T-cell (primary cell): Measurements from ENCODE around the gene ETS1. TPM values are rescaled to one million over a fixed set of nuclear protein-coding genes. Genes with fewer than 3 reads are reported as not detected.

Experiments
- ATAC-seq, 4 experiments: fragments of 200-7000 bp in 3 of 4; fragments of 150-1000 bp in 1 of 4; cut with Tn5 transposase; replicated peaks in 1 of 4; 1 replicate in 3 of 4; 2 replicates in 1 of 4; pipeline ENCODE4 v1.10.0; 2021; ENCODE audit warnings: moderate library complexity in 3 of 4, mild to moderate bottlenecking in 2 of 4, moderate number of reproducible peaks in 1 of 4
- CTCF ChIA-PET, 2 donors: fragments of 300-600 bp; sonication (Branson Sonifier 250); formaldehyde crosslinking; loops; one replicate each; lab custom pipeline; 2022; ENCODE audit warnings: antibody characterized with exemption in 2 of 2; lab: Charles Lee
- POLR2A ChIA-PET, 2 donors: fragments of 300-600 bp; sonication (Branson Sonifier 250); formaldehyde crosslinking; loops; one replicate each; lab custom pipeline; 2022; ENCODE audit warnings: antibody characterized with exemption in 2 of 2; lab: Charles Lee
- DNase-seq, 35 experiments: peaks; one replicate each; pipeline versions ENCODE4 v3.0.0 to v3.0.0-alpha.2; 2013 to 2023
- H3K27ac ChIP-seq: one replicate; pipeline ENCODE4 v1.5.1; 2013; ENCODE audit warnings: low read length
- H3K27me3 ChIP-seq, 2 experiments: replicated peaks in 1 of 2; 1 replicate in 1 of 2; 2 replicates in 1 of 2; pipeline versions ENCODE4 v1.6.1 to v1.7.0; 2013; ENCODE audit warnings: low read length in 1 of 2, mixed read lengths in 1 of 2; ENCODE audit not compliant: control insufficient read depth in 2 of 2, insufficient read depth in 2 of 2; ENCODE audit errors: extremely low read depth in 1 of 2
- H3K36me3 ChIP-seq, 2 donors: 1 replicate in 1 of 2; 2 replicates in 1 of 2; pipeline versions ENCODE4 v1.6.1 to v1.7.0; 2013; ENCODE audit warnings: low read length in 1 of 2; ENCODE audit not compliant: control insufficient read depth in 2 of 2, insufficient read depth in 1 of 2; ENCODE audit errors: extremely low read depth in 1 of 2
- H3K4me1 ChIP-seq, 2 experiments: 1 replicate in 1 of 2; 2 replicates in 1 of 2; pipeline versions ENCODE4 v1.6.1 to v1.7.0; 2013; ENCODE audit warnings: low read length in 2 of 2, mixed read lengths in 1 of 2; ENCODE audit not compliant: insufficient read depth in 2 of 2, control insufficient read depth in 1 of 2; ENCODE audit errors: extremely low read depth in 1 of 2
- H3K4me3 ChIP-seq, 2 donors: 1 replicate in 1 of 2; 2 replicates in 1 of 2; pipeline versions ENCODE4 v1.5.1 to v1.7.0; 2013; ENCODE audit warnings: mild to moderate bottlenecking in 2 of 2, low read length in 1 of 2, moderate library complexity in 1 of 2; ENCODE audit not compliant: control insufficient read depth in 1 of 2; ENCODE audit errors: extremely low read depth in 1 of 2
- H3K9me3 ChIP-seq: 2 replicates; pipeline ENCODE4 v1.7.0; 2013
- H3K27ac Mint-ChIP-seq, 2 donors: one replicate each; pipeline ENCODE4 v1.8.0; 2020 to 2021; ENCODE audit warnings: mild to moderate bottlenecking in 2 of 2, mixed read lengths in 2 of 2
- H3K27me3 Mint-ChIP-seq, 2 donors: one replicate each; pipeline ENCODE4 v1.8.0; 2021 to 2022; ENCODE audit warnings: mixed read lengths in 2 of 2
- H3K36me3 Mint-ChIP-seq: one replicate; pipeline ENCODE4 v1.8.0; 2021; ENCODE audit warnings: mixed read lengths
- H3K4me1 Mint-ChIP-seq, 3 donors: one replicate each; pipeline ENCODE4 v1.8.0; 2020 to 2022; ENCODE audit warnings: mixed read lengths in 3 of 3, mild to moderate bottlenecking in 1 of 3
- H3K4me3 Mint-ChIP-seq, 3 donors: one replicate each; pipeline ENCODE4 v1.8.0; 2020 to 2022; ENCODE audit warnings: mild to moderate bottlenecking in 3 of 3, mixed read lengths in 3 of 3, moderate library complexity in 3 of 3
- H3K9me3 Mint-ChIP-seq, 3 donors: one replicate each; pipeline ENCODE4 v1.8.0; 2020 to 2022; ENCODE audit warnings: mixed read lengths in 3 of 3
- WGBS: methylation state at CpG from one replicate; pipeline ENCODE4 v1.1.5; 2013; ENCODE audit warnings: missing lambda C conversion rate; ENCODE audit not compliant: insufficient coverage; 5-methylcytosine and 5-hydroxymethylcytosine counted together
- total RNA-seq, 35 experiments: library from RNA in 6 of 35; stranded (reverse) in 6 of 35; fragments of 120-200 nt in 1 of 35; gene quantifications; one replicate each; pipeline versions ENCODE4 v1.2.1 to v1.2.4 and lab custom pipeline; 2013 to 2026

Gene ETS1
- total RNA-seq, 5 donors from 2014 or later (not counting 1 experiment from before 2014, with no cell fraction given) = 773 to 1,065 (median 854) TPM

GRCh38 chr11:128551058-128551457 lies 36.3 kb downstream of the ETS1 start:
- Mint-ChIP-seq H3K27me3 (no peaks in the 10 kb centered on the region), H3K4me1 (peaks cover 79 to 82% (median 81%) of the 10 kb centered on the region in 3 donors), H3K36me3 (no peaks in the 10 kb centered on the region), H3K9me3 (no peaks in the 10 kb centered on the region), H3K27ac (peak overlapping the region; percentile 80 to 98), H3K4me3 (peak overlapping the region in 2 of 3 donors; percentile 4 to 89)
- WGBS = 33% methylated on average over 1 of the region's 4 CpGs
- Histone ChIP-seq H3K27me3 (no peaks in the 10 kb centered on the region), H3K36me3 (no peaks in the 10 kb centered on the region), H3K4me1 (peaks cover 40 to 67% of the 10 kb centered on the region in 2 experiments), H3K27ac (peak overlapping the region; percentile 82), H3K4me3 (no peak overlapping the region), H3K9me3 (no peaks in the 10 kb centered on the region)
- CTCF ChIA-PET = interaction anchor here in 1 of 2 donors (0.9 kb wide), 1 partner anchor 153 kb away, joined by 5 read pairs; no protein-coding TSS in a partner anchor
- POLR2A ChIA-PET = interaction anchor here in 1 of 2 donors (0.5 kb wide), 1 partner anchor 25 kb away, joined by 3 read pairs; no protein-coding TSS in a partner anchor
- ATAC-seq (peak; percentile 55 to 69 (median 64)), DNase-seq (peak in 2 of 35 experiments; percentile 18 to 46)

GRCh38 chr11:128550261-128550821 lies 37.0 kb downstream of the ETS1 start:
- H3K9me3 ChIP-seq = no peaks in the 10 kb centered on the region
- H3K4me3 ChIP-seq = no peak overlapping the region
- WGBS = 100% methylated on average over 2 of the region's 4 CpGs
- peaks cover 43 to 67% of the 10 kb centered on the region in 2 experiments for H3K4me1 ChIP-seq
- Mint-ChIP-seq H3K4me1 (peaks cover 87 to 89% (median 88%) of the 10 kb centered on the region in 3 donors), H3K36me3 (no peaks in the 10 kb centered on the region), H3K4me3 (peak overlapping the region; percentile 63 to 89 (median 67)), H3K27ac (peak overlapping the region; percentile 80 to 98), H3K27me3 (no peaks in the 10 kb centered on the region), H3K9me3 (no peaks in the 10 kb centered on the region)
- no peaks in the 10 kb centered on the region for H3K36me3 ChIP-seq
- CTCF ChIA-PET = interaction anchor here (0.8 to 1.2 kb wide), 4 partner anchors 25 to 154 kb away, joined by 3 to 5 read pairs (median 4); no protein-coding TSS in a partner anchor
- ATAC-seq (no peak), DNase-seq (peak in 1 of 35 experiments; percentile 15)
- no peaks in the 10 kb centered on the region for H3K27me3 ChIP-seq
- POLR2A ChIA-PET = interaction anchor here (0.5 to 0.9 kb wide), 2 partner anchors 12 to 261 kb away, joined by 3 to 5 read pairs; no protein-coding TSS in a partner anchor
- peak overlapping the region; percentile 82 for H3K27ac ChIP-seq

GRCh38 chr11:128549256-128549944 lies 38.0 kb downstream of the ETS1 start:
- Mint-ChIP-seq H3K27ac (peak overlapping the region; percentile 96 to 98), H3K9me3 (no peaks in the 10 kb centered on the region), H3K4me1 (peaks cover 95 to 96% (median 96%) of the 10 kb centered on the region in 3 donors), H3K4me3 (peak overlapping the region; percentile 63 to 89 (median 82)), H3K36me3 (no peaks in the 10 kb centered on the region), H3K27me3 (no peaks in the 10 kb centered on the region)
- peak overlapping the region; percentile 82 for H3K27ac ChIP-seq
- peaks cover 51 to 72% of the 10 kb centered on the region in 2 experiments for H3K4me1 ChIP-seq
- ChIA-PET CTCF (interaction anchor here (1.0 to 1.2 kb wide), 2 partner anchors 24 to 28 kb away, joined by 3 to 4 read pairs; no protein-coding TSS in a partner anchor), POLR2A (interaction anchor here (0.6 to 0.9 kb wide), 2 partner anchors 11 to 132 kb away, joined by 3 to 5 read pairs; no protein-coding TSS in a partner anchor)
- DNase-seq (no peak), ATAC-seq (no peak)
- peak overlapping the region in 1 of 2 donors; percentile 17 for H3K4me3 ChIP-seq
- H3K27me3 ChIP-seq = no peaks in the 10 kb centered on the region
- no peaks in the 10 kb centered on the region for H3K9me3 ChIP-seq
- 88% methylated on average over 24 of the region's 37 CpGs for WGBS
- H3K36me3 ChIP-seq = no peaks in the 10 kb centered on the region

- CTCF ChIA-PET = interaction anchor here (0.8 to 1.7 kb wide), 2 partner anchors 17 to 23 kb away, joined by 7 to 9 read pairs; no protein-coding TSS in a partner anchor
- H3K27ac ChIP-seq = peak overlapping the region; percentile 77
- no peaks in the 10 kb centered on the region for H3K36me3 ChIP-seq
- no peaks in the 10 kb centered on the region for H3K36me3 Mint-ChIP-seq
- no peaks in the 10 kb centered on the region for H3K9me3 Mint-ChIP-seq
- 17% methylated on average over 7 of the region's 32 CpGs for WGBS
- no peaks in the 10 kb centered on the region for H3K27me3 Mint-ChIP-seq
- no peaks in the 10 kb centered on the region for H3K27me3 ChIP-seq
- no peaks in the 10 kb centered on the region for H3K9me3 ChIP-seq
- peak overlapping the region; percentile 58 to 75 for H3K4me3 ChIP-seq
- peak overlapping the region; percentile 96 to 98 for H3K27ac Mint-ChIP-seq
- H3K4me1 ChIP-seq = peaks cover 55 to 70% of the 10 kb centered on the region in 2 experiments
- ATAC-seq = peak; percentile 33 to 41 (median 38)
- POLR2A ChIA-PET = interaction anchor here in 1 of 2 donors (0.6 kb wide), 1 partner anchor 131 kb away, joined by 3 read pairs; no protein-coding TSS in a partner anchor
- H3K4me3 Mint-ChIP-seq = peak overlapping the region; percentile 78 to 89 (median 82)
- peak in 9 of 35 experiments; percentile 19 to 45 (median 31) for DNase-seq
- peaks cover 92 to 96% (median 94%) of the 10 kb centered on the region in 3 donors for H3K4me1 Mint-ChIP-seq
These were observed 38.6 kb downstream of the ETS1 start for GRCh38 chr11:128548649-128549255.

GRCh38 chr11:128547946-128548648 lies 39.3 kb downstream of the ETS1 start:
- Mint-ChIP-seq H3K9me3 (no peaks in the 10 kb centered on the region), H3K27me3 (no peaks in the 10 kb centered on the region), H3K36me3 (no peaks in the 10 kb centered on the region), H3K27ac (peak overlapping the region; percentile 96 to 98), H3K4me1 (peaks cover 91 to 96% (median 93%) of the 10 kb centered on the region in 3 donors), H3K4me3 (peak overlapping the region; percentile 78 to 89 (median 82))
- Histone ChIP-seq H3K27me3 (no peaks in the 10 kb centered on the region), H3K36me3 (no peaks in the 10 kb centered on the region), H3K4me1 (peaks cover 59 to 64% of the 10 kb centered on the region in 2 experiments), H3K9me3 (no peaks in the 10 kb centered on the region), H3K27ac (peak overlapping the region; percentile 77), H3K4me3 (peak overlapping the region; percentile 58 to 75)
- DNase-seq = peak in 1 of 35 experiments; percentile 33
- ATAC-seq = peak; percentile 18 to 44 (median 22)
- CTCF ChIA-PET = interaction anchor here (0.7 to 1.7 kb wide), 5 partner anchors 16 to 83 kb away, joined by 3 to 9 read pairs (median 7); no protein-coding TSS in a partner anchor
- WGBS = 44% methylated on average over 6 of the region's 11 CpGs
- POLR2A ChIA-PET = interaction anchor here in 1 of 2 donors (0.6 kb wide), 3 partner anchors 9 to 90 kb away, joined by 3 to 4 read pairs (median 4); no protein-coding TSS in a partner anchor
